Measurements from ENCODE around the gene EPHB1.
"Not testable (repeated sequence)": the region's sequence is repeated elsewhere in the genome, so short reads cannot be mapped to it uniquely, and the experiment has no call there.

EPHB1 gene

DNA sequence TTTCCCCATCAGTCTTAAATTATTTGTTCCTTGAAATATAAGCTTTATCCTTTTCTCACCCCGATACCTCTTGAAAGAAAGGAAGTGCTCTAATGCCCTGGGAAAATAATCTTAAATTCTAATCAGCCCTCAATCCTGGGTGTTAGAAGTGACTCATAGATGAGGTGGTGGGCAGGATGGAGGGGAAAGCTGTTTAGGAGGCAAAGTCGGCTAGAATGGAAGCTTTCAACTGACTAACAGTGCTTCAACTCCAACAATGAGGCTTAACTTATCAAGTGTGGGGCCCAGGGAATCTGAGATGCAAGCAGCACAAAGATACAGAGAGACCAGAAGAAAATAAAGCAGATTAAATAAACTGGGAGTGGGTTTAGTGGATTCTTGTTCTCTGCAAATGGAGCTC, 175.8 kb downstream of the EPHB1 start:
- DNase-seq = no peak

DNA sequence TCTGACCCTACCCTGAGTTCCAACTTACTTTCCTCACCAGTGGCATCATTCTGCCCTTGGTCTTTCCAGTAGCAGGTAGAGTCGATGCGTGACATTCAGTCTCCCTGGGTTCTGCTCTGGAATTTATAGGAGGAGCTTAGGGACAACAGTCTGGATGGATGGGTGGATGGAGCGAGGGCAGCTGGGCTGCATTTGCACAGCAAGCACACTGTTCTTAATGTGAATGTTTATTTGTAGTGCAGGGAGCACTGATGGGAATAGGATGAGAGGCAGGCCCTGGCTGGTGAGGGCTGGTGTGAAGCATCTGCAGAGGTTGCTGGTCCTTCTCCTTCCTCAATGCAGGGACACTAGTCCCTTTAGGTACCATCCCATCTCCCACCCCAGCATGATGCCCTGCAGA, 176.2 kb downstream of the EPHB1 start:
- DNase-seq = no peak

DNA sequence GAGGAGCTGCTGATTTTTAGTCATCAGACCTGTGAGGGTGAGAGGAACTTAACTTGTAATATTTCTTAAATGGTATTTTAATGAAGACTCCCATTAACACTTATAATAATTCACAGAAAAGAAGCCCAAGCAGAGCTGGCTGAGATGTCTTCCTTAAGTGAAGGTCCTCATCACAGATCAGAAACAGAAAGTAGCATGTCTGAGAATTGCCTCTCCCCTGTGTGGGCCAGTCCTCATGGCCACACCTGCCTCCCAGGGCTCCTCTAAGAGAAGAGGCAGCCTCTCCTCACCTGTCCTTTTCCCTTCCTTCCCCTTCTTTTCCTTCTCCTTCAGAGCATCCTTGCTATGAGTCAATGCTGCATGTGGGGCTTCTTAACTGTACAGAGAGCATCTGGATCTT, 176.8 kb downstream of the EPHB1 start:
- not testable (repeated sequence) for DNase-seq

DNA sequence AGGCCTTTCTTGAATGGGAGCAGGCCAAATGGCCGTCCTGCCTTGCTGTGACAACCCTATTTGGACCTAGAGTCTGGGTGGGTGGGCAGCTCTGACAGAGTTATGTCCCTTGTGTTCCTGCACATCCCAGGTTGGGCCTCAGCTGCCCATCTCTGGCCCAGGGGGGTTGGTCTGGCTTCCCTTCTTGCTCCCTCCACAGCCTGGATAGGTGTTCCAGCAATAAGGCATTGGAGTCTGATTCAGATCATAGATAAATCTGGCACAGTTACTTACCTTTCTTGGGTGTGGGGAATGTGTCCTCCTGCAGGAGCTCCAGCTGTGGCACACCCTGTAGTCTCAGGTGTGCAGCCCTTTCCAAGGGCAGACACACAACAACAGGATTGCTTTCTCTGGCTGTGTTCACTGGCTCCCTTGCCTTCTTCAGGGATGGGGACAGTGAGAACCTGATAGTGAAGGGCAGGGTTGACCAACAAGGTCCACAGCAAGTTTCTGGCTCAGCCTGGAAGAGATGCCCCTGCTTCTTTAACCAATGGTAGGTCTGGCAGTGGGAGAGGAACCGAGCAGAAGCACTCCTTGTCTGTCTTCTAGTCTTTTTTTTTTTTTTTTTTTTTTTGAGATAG, 177.9 kb downstream of the EPHB1 start:
- DNase-seq = no peak

DNA sequence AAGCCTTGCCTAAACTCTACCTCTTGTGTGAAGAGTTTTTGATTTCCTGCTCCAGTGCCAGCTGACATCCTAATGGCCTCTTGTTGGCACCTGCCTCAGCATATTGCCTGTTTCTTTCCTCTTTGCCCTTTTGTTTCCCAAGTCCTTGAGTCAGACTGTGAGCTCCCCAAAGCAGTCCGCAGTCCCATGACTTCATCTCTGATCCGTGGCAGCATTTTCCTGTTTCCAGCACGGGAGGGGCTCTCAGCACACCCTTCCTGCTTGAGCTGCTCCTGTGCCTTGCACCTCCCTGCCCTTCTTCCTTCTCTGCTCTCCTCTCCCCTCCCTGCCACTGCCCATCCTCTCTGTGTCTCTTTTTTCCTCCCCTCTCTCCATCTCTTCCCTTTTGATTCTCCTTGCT, 179.6 kb downstream of the EPHB1 start:
- DNase-seq = no peak

DNA sequence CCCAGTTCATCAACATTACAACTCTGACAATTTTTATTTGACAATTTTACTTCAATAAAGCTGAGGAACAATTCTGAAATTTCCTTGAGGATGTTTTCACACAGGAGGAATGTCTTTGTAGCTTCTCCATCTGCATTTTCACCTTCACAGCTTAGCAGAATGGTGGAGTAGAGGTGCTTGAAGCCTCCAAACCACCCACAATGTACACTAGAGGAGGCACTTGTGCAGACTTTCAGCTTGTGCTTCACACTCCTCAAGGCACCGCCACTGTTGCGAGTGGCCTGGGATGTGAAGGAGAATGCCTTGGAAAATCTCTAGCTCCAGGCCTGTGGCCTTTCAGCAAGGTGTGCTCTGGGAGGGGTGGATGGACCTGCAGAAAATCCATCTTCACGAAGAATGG, 181.9 kb downstream of the EPHB1 start:
- DNase-seq = no peak

DNA sequence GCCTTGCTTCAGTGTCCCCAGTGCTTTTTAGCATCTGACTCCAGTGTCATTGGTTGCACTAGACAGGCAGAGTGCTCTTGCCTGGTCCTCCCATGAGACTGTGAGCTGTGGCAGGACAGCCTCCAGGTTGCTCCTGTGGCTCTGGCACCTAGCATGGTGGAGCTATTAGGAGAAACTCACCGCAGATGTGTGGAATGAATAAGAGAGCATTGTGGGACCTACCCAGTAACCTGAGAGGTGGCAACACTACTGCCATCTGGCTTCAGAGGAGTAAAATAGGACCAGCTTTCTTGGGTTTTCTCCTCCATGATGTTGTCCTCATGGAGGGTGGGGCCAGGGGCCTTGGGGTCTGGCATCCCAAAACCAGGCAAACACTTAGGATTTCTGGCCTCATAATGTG, 183.6 kb downstream of the EPHB1 start:
- DNase-seq = no peak

DNA sequence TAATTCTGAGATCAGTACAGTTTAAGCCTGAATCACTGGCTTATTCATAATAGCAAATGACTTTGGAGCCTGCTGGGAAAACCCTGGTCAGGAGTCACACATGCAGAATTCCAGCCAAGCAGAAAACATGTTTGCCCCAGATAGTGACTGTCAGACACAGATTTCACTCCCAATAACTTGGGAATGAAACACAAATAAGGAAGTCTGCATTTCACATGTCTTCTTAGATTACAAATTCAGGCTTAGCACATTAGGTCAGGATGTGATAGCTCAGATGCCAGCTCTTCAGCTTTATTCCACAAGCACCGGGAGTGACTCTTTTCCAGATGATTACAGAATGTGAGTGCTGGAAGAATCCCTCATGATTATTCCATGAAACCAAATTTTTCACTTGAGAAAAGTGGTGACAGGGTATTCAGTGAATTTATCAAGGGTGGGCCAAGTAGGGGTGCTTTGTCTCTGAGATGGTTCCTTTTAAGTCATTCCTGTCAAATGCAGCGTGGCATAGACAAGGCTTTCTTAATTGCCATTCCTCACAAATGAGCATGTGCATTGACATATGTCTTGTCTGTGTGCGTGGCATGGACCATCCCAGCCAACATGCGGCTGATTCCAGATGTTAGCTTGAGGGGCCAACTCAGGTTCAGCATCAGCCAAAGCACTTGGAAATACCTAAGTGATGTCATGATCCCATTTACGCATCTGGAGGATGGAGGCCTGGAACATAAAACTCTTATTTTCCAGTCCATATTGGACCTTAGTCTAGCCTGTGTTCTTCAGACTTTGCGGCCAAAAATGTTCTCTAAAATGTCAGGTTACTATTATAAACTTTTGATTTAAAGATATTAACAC, 191.0 kb downstream of the EPHB1 start:
- DNase-seq = no peak

DNA sequence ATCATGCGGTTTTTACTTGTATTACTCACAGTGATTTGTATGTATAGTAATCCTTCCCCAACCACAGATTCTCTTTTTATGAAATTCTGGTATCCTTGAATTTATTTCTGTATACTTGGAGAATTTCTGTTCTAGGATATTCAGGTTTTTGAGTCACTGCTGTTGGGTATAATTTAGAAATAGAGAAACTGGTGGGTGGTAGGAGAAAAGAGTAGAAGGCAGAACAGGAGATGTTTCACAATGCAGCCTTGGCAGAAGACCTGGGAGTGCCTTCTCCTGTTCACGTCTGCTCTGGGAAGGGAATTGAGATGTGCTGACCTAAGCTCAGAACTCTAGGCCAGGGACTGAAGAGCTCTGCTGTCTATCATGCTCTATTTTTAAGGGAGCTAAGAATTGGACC, 193.6 kb downstream of the EPHB1 start:
- DNase-seq = no peak

DNA sequence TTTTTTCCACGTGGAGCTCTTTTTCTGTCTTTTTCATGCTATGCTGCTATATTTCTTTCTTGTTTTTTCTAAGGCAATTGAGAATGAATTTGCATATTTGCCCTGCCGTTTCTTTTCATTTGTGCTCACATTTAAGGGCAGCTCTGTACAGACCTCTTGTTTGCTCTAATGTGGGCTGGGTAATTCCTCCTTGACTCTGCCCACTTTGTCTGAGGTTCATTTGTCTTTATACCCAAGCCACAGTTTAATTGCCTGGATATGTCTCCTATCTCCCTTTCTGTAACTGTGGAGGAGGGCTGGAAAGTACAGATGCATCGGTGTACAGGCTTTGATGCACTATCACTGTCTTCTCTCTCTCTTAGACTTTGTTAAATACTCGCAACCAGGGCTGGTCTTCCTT, 195.9 kb downstream of the EPHB1 start:
- DNase-seq = no peak

DNA sequence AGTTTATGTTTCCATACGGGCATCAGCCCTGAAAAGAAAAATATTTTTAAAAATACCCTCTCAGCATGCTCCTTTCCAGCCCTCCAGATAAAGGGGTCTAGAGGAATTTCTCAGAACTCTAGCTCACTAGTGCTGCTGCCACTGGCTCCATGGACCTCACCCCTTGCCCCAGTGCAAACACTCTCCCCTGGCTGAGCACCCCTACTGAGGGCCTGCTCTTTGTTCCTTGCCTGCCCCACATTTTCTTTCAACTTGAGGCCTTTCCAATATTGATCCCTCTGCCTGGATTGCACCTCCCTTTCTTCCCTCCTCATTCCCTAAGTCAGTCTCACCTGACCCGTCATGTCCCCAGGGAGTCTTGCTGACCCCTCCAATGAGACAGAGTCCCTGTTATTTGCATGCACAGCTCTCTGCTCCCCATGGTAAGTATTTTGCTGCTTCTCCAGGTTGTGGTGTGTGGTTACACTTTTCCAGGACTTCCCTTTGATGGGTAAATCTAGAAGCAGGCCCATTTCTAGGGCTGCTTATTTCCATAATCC, 196.5 kb downstream of the EPHB1 start:
- DNase-seq = no peak

DNA sequence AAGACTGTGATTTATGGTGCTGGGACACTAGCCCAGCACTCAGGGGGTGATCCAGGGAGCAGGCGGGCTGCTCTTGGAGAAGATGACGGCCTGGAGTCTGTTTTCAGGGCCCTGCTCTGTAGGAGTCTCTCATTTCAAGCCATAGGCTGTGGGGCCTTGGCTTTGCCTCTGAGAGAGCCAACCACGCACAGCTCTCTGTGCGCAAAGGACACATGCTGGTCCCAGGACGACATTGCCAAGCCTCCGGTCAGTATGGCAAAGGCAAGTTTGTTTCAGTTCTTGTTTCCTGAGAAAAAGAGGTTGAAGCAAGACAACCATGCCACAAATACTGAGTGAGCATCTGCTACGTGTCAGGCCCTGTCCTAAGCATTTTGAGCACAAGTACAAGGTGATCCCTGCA, 197.1 kb downstream of the EPHB1 start:
- DNase-seq = no peak

DNA sequence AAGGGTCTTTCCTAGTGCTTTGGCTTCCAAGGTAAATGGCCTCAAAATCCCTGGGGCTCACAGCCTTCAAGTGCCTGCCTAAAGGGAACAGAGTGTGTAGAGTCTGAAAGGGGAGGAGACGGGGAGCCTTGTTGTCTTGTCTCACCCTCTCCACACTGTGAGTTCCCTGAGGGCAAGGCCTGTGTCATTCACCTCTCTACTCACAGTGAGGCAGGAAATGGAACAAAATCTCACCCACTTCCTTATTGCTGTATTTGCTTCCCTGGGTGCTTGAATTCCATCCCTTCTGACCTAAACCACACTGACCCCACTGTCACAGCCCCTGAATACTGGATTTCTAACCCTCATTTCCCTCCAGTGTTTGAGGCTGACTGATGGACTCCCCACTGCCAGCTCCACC, 197.5 kb downstream of the EPHB1 start:
- DNase-seq = no peak

DNA sequence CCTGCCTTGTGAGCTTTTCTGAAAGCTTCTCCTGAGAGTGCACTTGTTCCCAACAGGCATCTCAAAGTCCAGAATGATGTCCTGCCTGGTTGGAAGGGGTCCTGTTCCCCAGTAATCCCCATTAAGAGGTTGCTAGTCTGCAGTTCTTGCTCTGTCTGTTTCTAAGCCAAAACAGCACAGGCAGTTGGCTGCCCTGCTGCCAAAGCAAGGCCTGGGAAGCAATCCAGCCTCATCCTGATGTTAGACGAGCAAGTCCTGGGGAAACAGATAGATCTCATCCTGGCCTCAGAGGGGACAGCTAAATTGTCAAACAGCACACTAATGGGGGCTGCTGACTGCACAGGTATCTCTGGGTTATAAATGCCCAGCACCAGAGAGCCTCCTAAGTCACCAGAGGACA, 198.0 kb downstream of the EPHB1 start:
- DNase-seq = no peak

DNA sequence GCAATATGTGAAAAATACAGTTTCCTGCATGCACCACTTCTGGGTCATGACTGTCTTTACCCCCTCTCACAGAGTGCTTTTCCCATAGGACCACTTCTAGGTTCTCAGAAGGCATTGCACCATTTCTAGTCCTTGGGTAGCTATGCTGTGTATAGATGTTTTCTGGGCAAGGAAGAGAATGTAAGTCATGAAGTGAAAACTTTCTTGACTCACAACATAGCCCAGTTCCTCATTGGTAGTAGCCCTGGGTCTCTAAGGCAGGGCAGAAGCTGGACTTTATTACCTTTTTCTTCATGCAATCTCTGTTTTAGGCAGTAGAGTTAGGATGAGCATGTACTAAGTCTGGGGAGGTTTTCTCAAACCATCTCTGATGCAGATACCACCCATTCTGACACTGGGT, 203.1 kb downstream of the EPHB1 start:
- no peak for DNase-seq

DNA sequence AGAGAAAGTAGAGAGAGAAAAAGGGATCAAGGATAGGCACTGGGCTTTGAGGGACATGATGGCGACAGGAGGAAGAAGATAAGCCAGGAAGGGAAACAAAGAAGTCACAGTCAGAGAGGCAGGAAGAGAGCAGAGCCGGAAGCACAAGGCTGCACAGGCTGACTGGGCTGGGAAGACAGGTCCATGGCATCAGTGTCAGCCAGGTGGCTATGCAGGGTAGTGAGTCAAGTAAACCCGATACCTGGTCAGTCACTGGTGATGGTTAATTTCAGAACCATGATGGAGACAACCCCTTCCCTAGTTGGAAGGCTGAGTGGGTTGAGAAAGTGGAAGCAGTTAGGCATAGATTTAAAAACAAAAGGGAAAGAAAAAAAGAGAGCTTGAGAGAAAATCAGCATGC, 203.8 kb downstream of the EPHB1 start:
- no peak for DNase-seq

DNA sequence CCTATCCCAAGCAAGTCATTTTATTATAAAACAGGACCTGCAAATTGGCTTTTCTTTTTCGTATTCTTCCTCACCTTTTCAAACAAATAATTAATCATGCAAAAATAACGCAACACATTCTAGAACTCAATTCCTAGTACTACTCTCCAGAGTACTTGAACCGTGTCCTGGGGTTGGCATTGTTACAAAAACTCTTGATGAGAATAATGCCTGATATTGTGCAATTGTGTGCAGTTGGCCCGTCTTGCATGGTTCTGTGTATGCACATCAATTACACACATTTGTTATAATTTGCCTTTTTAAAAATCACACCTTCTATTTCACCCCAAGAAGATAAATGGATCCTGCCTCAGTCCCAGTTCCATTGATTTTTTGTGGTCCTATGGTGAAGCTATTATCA, 205.4 kb downstream of the EPHB1 start:
- DNase-seq = no peak

DNA sequence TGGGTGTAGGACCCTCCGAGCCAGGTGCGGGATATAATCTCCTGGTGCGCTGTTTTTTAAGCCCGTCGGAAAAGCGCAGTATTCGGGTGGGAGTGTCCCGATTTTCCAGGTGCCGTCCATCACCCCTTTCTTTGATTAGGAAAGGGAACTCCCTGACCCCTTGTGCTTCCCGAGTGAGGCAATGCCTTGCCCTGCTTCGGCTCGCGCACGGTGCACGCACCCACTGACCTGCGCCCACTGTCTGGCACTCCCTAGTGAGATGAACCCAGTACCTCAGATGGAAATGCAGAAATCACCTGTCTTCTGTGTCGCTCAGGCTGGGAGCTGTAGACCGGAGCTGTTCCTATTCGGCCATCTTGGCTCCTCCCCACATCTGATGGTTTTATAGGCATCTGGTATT, 210.6 kb downstream of the EPHB1 start:
- DNase-seq = not testable (repeated sequence)

DNA sequence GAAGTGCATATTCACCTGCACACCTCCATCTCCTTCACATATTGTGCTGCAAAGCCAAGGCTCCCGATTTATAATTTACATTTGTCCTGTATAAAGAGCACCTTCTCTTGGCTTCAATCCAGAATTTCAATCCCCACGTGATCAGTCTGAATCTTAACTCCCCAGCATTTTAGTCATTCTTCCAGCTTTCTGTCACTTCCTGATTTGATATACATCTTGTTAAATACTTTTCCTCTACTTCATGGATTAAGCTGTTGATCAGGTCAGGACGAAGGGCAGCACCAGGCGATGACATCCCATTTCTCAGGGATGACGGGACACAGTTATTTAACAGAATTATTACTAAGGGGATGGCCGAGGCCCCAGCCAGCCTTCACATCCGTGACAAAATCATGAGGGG, 212.5 kb downstream of the EPHB1 start:
- no peak for DNase-seq

DNA sequence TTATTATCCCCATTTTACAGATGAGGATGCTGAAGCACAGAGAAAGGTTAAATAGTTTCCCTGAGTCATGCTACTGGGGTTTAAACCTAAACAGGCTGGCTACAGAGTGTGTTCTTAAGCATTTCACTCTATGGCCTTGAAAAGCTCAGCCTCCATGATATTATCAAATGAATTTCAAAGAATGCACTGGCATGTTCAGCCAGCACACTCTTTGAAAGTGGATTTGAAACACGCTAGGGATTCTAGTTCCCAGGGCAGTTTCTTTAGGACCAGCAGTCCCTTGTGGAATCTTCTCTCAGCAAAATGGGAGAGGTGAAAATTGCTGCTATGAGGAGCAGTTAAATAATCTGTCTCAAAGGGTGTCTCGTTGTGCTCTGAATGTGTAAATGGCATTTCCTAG, 213.3 kb downstream of the EPHB1 start:
- no peak for DNase-seq

DNA sequence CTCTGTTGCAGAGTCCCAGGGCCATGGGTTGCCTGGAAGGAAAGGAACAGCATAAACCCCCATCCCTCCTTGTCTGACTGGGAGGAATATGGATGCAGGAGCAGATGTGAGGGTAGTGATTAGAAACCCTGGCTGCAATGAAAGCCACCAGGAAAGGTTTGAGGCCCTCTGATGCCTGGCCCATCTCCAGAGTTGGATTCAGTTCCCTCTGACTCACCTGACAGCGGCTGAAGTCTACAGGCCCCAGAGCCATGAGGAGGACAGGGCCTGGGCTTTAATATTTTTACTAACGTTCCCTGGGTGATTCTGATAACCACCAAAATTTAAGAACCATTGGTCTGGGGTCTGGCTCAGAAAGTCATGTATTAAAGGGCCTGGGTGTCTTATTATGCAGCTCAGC, 214.0 kb downstream of the EPHB1 start:
- no peak for DNase-seq

DNA sequence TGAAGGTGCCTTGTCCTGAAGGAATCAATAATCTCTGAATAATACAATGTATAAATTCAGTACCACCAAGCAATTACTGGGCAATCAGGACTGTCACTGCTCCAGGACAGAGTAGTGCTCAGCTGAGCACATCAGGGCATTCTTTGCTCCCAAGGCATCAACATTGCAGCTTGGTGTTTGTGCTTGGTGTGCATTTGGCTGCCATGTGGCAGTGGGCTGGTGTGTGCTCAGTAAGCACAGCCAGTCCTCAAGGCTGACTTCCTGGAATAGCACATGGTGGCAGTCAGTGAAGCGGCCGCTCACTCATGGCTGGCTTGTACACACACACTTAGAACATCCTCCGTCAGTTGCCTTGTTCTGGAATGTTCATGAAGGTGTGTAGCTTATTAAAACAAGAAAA, 217.0 kb downstream of the EPHB1 start:
- no peak for DNase-seq

DNA sequence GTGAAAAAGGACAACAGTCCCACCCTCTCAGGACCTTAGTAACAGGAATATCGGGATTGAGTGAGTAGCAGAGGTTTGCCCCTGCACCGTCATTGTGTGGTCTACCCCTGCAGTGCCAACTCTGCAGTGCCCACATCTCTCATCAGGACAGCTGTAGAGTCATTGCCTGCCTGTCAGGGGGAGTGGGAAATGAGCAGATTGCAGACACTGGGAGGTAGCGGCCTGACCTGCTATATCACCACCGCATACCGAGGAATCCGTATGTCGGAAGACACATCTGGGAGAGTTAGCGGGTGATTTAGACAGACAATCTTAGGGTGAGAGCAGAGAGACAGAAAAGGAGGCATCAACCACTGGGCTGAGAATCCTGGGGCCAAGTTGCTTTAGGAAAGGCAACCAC, 218.1 kb downstream of the EPHB1 start:
- DNase-seq = no peak

DNA sequence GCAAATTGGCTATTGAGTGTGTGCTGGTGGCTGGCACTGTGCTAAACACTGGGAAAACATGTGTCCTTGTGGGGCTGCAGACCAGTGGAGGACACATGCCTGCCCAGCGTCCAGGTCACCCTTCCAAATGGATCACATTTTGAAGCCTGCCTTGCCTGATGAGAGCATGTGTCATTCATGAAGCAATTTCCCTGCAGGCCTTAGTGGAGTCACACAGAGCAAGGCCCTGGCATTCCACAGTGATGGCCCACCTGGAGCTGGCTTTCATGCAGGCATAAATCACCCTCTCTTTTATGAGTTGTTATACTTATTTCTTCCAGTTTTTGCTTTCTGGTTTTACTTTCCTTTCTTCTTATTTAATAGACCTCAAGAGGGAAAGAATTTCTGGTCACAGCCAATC, 219.5 kb downstream of the EPHB1 start:
- DNase-seq = no peak
